Neural cell (in vitro differentiated cells): Measurements from ENCODE around the gene LRRC1. TPM values are rescaled to one million over a fixed set of nuclear protein-coding genes. Genes with fewer than 3 reads are reported as not detected.

Experiments
- H2AFZ ChIP-seq: fragments of 200-600, 300-800 bp; sonication (generic), shearing (Covaris generic); 2 replicates; pipeline ENCODE4 v1.6.0; 2014; ENCODE audit warnings: low read depth, mild to moderate bottlenecking, antibody characterized with exemption, low read length, moderate library complexity
- H3F3A ChIP-seq: fragments of 200-600 bp; shearing (Covaris generic); 2 replicates; pipeline ENCODE4 v1.6.1; 2016; ENCODE audit warnings: mild to moderate bottlenecking, moderate library complexity, mixed read lengths, antibody characterized with exemption, low read length; ENCODE audit not compliant: insufficient read depth, poor library complexity, severe bottlenecking
- H3K27ac ChIP-seq: fragments of 200-600, 300-800 bp; sonication (generic), shearing (Covaris generic); 2 replicates; pipeline ENCODE4 v1.5.1; 2014; ENCODE audit warnings: mild to moderate bottlenecking, low read length, moderate library complexity
- H3K27me3 ChIP-seq: fragments of 300-800, 200-600 bp; sonication (generic), shearing (Covaris generic); 2 replicates; pipeline ENCODE4 v1.6.0; 2014; ENCODE audit warnings: mild to moderate bottlenecking, low read depth, low read length, moderate library complexity; ENCODE audit not compliant: insufficient read depth
- H3K36me3 ChIP-seq: fragments of 300-800, 200-600 bp; sonication (generic), shearing (Covaris generic); 2 replicates; pipeline ENCODE4 v1.5.1; 2014; ENCODE audit warnings: mild to moderate bottlenecking, antibody characterized with exemption, low read length, moderate library complexity; ENCODE audit not compliant: insufficient read depth
- H3K4me2 ChIP-seq: fragments of 300-800, 200-600 bp; sonication (generic), shearing (Covaris generic); 2 replicates; pipeline ENCODE4 v1.6.0; 2014; ENCODE audit warnings: mild to moderate bottlenecking, low read length
- H3K4me3 ChIP-seq: fragments of 300-800, 200-600 bp; sonication (generic), shearing (Covaris generic); 2 replicates; pipeline ENCODE4 v1.5.1; 2014; ENCODE audit warnings: mild to moderate bottlenecking, low read length, moderate library complexity
- H3K79me2 ChIP-seq: fragments of 200-600 bp; shearing (Covaris generic); replicated peaks from 2 replicates; pipeline ENCODE4 v1.6.0; 2014; ENCODE audit warnings: mild to moderate bottlenecking, low read length, moderate library complexity; ENCODE audit not compliant: insufficient read depth
- H3K9ac ChIP-seq: fragments of 300-800, 200-600 bp; sonication (generic), shearing (Covaris generic); 2 replicates; pipeline ENCODE4 v1.6.1; 2016; ENCODE audit warnings: mild to moderate bottlenecking, low read length, mixed read lengths
- H3K9me2 ChIP-seq: fragments of 200-600 bp; shearing (Covaris generic); 2 replicates; pipeline ENCODE4 v1.6.1; 2016; ENCODE audit warnings: mild to moderate bottlenecking, low read length, mixed read lengths; ENCODE audit not compliant: insufficient read depth
- H3K9me3 ChIP-seq: fragments of 200-600, 300-800 bp; sonication (generic), shearing (Covaris generic); 2 replicates; pipeline ENCODE4 v1.6.1; 2016; ENCODE audit warnings: mild to moderate bottlenecking, mixed run types, low read length, moderate library complexity, mixed read lengths
- H4K20me1 ChIP-seq: fragments of 200-600 bp; shearing (Covaris generic); 2 replicates; pipeline ENCODE4 v1.6.1; 2016; ENCODE audit warnings: mild to moderate bottlenecking, mixed run types; ENCODE audit not compliant: insufficient read depth
- CTCF ChIP-seq: fragments of 450-650 bp; IDR thresholded peaks from 2 replicates; pipeline ENCODE4 v1.5.1; 2014; ENCODE audit warnings: antibody characterized with exemption, mild to moderate bottlenecking, moderate library complexity; ENCODE audit not compliant: poor library complexity, severe bottlenecking
- EP300 ChIP-seq: fragments of 450-650 bp; conservative IDR thresholded peaks from 2 replicates; pipeline ENCODE4 v1.6.1; 2014; ENCODE audit warnings: antibody characterized with exemption, mild to moderate bottlenecking, moderate library complexity; ENCODE audit not compliant: poor library complexity, severe bottlenecking
- EZH2 ChIP-seq: fragments of 200-600, 300-800 bp; shearing (Covaris generic), sonication (generic); IDR thresholded peaks from 2 replicates; pipeline ENCODE4 v1.6.1; 2014; ENCODE audit warnings: antibody characterized with exemption, low read length, borderline replicate concordance, mild to moderate bottlenecking; ENCODE audit not compliant: insufficient read depth, poor library complexity, severe bottlenecking
- MXI1 ChIP-seq: fragments of 450-650 bp; conservative IDR thresholded peaks from 2 replicates; pipeline ENCODE4 v1.6.1; 2014; ENCODE audit warnings: antibody characterized with exemption, mild to moderate bottlenecking; ENCODE audit not compliant: poor library complexity, severe bottlenecking
- POLR2AphosphoS5 ChIP-seq: IDR thresholded peaks from 2 replicates; pipeline ENCODE4 v1.6.1; 2012
- RAD21 ChIP-seq: fragments of 450-650 bp; conservative IDR thresholded peaks from 2 replicates; pipeline ENCODE4 v1.6.1; 2014; ENCODE audit warnings: antibody characterized with exemption, mild to moderate bottlenecking, moderate library complexity
- REST ChIP-seq: IDR thresholded peaks from 2 replicates; pipeline ENCODE4 v1.6.1; 2012; ENCODE audit warnings: borderline replicate concordance
- SMC3 ChIP-seq: fragments of 450-650 bp; conservative IDR thresholded peaks from 2 replicates; pipeline ENCODE4 v1.6.1; 2014; ENCODE audit warnings: antibody characterized with exemption, mild to moderate bottlenecking, moderate library complexity; ENCODE audit not compliant: poor library complexity
- TAF1 ChIP-seq: IDR thresholded peaks from 2 replicates; pipeline ENCODE4 v1.6.1; 2012; ENCODE audit warnings: low read depth
- polyA plus RNA-seq: library from polyadenylated mRNA; depleted of rRNA; stranded (reverse); fragments of >200 nt; gene quantifications from 2 replicates; pipeline ENCODE4 v1.2.3, GENCODE V29; 2014

Gene LRRC1
- polyA plus RNA-seq, 1 donor from 2014 or later: 21.2 TPM

GRCh38 chr6:53920881-53921280 lies 126.1 kb downstream of the LRRC1 start:
- Histone ChIP-seq H3F3A (no peaks in the 10 kb centered on the region), H3K79me2 (no peaks in the 10 kb centered on the region), H3K4me2 (no peak overlapping the region), H3K9ac (no peak overlapping the region), H3K9me3 (no peaks in the 10 kb centered on the region), H3K27me3 (no peaks in the 10 kb centered on the region), H4K20me1 (no peaks in the 10 kb centered on the region), H3K4me3 (no peak overlapping the region), H3K9me2 (no peaks in the 10 kb centered on the region), H3K36me3 (no peaks in the 10 kb centered on the region), H3K27ac (no peak overlapping the region), H2AFZ (no peak overlapping the region)
- TF ChIP-seq MXI1 (no peak), REST (no peak), RAD21 (no peak), SMC3 (no peak)

- Histone ChIP-seq H3K27me3 (no peaks in the 10 kb centered on the region), H3K4me3 (no peak overlapping the region), H3K36me3 (no peaks in the 10 kb centered on the region), H3K27ac (no peak overlapping the region), H3K9me2 (no peaks in the 10 kb centered on the region), H3K79me2 (no peaks in the 10 kb centered on the region), H2AFZ (no peak overlapping the region), H3K9me3 (no peaks in the 10 kb centered on the region), H3K9ac (no peak overlapping the region), H4K20me1 (no peaks in the 10 kb centered on the region), H3F3A (no peaks in the 10 kb centered on the region), H3K4me2 (no peak overlapping the region)
- no peak for TF ChIP-seq CTCF
- no peak for TF ChIP-seq RAD21
- no peak for TF ChIP-seq MXI1
- TF ChIP-seq EP300: no peak
- no peak for TF ChIP-seq SMC3
Measured at GRCh38 chr6:53921639-53922038, 126.8 kb downstream of the LRRC1 start.

GRCh38 chr6:53922539-53922981 lies 127.8 kb downstream of the LRRC1 start:
- no peaks in the 10 kb centered on the region for H3K27me3 ChIP-seq
- H3K4me2 ChIP-seq: no peak overlapping the region
- H3K27ac ChIP-seq: no peak overlapping the region
- no peaks in the 10 kb centered on the region for H4K20me1 ChIP-seq
- no peak overlapping the region for H2AFZ ChIP-seq
- no peaks in the 10 kb centered on the region for H3K9me2 ChIP-seq
- no peaks in the 10 kb centered on the region for H3K9me3 ChIP-seq
- H3K36me3 ChIP-seq: no peaks in the 10 kb centered on the region
- no peak for TF ChIP-seq EZH2
- TF ChIP-seq SMC3: no peak
- TF ChIP-seq MXI1: no peak
- TF ChIP-seq CTCF: no peak
- TF ChIP-seq TAF1: no peak
- no peak for TF ChIP-seq REST
- TF ChIP-seq EP300: no peak
- TF ChIP-seq RAD21: no peak
- TF ChIP-seq POLR2AphosphoS5: no peak
- no peaks in the 10 kb centered on the region for H3K79me2 ChIP-seq
- H3K4me3 ChIP-seq: no peak overlapping the region
- H3F3A ChIP-seq: no peaks in the 10 kb centered on the region
- H3K9ac ChIP-seq: no peak overlapping the region
